ENCODE measurements around the gene ANXA8.
A peak's percentile ranks its signal among the peaks of the same experiment; 100 is the strongest.
"Not testable (repeated sequence)": the region's sequence is repeated elsewhere in the genome, so short reads cannot be mapped to it uniquely, and the experiment has no call there.

The ANXA8 gene

DNA sequence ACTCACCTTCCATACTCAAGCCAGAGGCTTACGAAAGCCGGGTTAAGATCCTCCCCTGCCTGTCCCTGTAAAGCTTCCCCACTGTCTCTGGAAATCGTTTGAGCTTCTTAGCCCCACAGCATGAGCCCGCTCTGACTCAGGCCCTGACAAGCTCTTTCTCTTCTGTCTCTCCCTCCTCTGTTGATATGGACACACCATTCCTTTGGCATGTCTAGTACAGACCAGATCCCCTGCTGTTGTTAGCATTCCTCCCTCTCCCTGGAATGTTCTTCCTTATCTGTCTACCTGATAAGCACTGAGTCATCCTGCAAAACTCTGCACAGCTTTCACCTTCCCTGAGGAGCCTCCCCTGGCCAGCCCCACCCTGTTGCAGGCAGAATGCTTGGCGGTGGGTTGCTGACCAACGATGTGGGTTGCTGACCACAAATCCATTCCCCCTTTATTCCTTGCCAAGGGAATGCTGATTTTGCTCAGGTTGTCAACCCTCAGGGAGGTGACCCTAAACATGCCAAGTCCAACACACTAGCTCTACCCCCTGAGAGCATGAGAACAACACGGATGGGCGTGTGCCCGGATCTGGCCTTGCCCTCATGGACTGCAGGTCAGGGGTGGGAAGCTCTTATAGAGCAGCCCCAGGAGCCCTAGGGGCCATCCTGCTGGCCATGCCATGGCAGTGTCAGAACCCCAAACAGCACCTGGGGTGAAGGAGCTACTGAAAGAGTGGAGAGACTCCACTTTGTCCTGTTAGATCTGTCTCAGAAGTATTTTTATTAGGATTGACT lies 21.1 kb downstream of the ANXA8 start:
- not testable (repeated sequence) for H3K36me3 ChIP-seq (ENCODE audit: control insufficient read depth, insufficient read depth, low read length, severe bottlenecking); DNase-seq (ENCODE audit: low read depth); H3K27me3 ChIP-seq (replicated peaks; ENCODE audit: control insufficient read depth, insufficient read depth, low read length); H3K9ac ChIP-seq (ENCODE audit: low read length); H3K9me3 ChIP-seq (ENCODE audit: control insufficient read depth, low read length); H3K4me3 ChIP-seq (ENCODE audit: low read length)
- peaks cover 11% of the 10 kb centered on the region for H3K4me1 ChIP-seq (ENCODE audit: control insufficient read depth, insufficient read depth, low read length)

DNA sequence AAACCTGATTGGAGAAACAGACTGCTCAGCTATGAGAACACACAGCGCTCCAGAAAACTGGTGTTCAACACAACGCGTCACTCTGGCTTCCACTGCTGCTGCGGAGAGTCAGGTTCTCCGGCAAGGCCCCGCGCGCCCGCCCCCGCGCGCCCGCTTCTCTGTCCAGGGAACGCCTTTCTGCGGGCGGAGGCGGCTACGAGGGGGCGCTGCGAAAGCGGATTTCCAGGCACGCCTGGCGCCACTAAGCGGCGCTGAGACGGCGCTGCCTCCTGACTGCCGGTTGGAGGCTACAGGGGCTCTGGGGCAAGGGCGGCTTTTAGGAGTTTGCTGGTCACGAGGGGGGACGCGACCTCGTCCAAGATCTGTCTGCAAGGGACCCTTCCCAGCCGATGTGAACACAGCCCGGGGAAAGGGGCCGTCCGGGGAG lies 22.6 kb downstream of the ANXA8 start:
- H3K36me3 ChIP-seq (ENCODE audit: control insufficient read depth, insufficient read depth, low read length, severe bottlenecking); H3K27me3 ChIP-seq (replicated peaks; ENCODE audit: control insufficient read depth, insufficient read depth, low read length); H3K9me3 ChIP-seq (ENCODE audit: control insufficient read depth, low read length); H3K4me3 ChIP-seq (ENCODE audit: low read length): not testable (repeated sequence)
- Histone ChIP-seq H3K9ac (ENCODE audit: low read length) (peak overlapping the region; percentile 54), H3K4me1 (ENCODE audit: control insufficient read depth, insufficient read depth, low read length) (peaks cover 11% of the 10 kb centered on the region)
- peak; percentile 80 for DNase-seq (ENCODE audit: low read depth)

GRCh38 chr10:47458466-47459154 lies 25.3 kb downstream of the ANXA8 start:
- Histone ChIP-seq H3K9me3 (ENCODE audit: control insufficient read depth, low read length) (no peaks in the 10 kb centered on the region), H3K27me3 (replicated peaks; ENCODE audit: control insufficient read depth, insufficient read depth, low read length) (peaks cover 6% of the 10 kb centered on the region), H3K9ac (ENCODE audit: low read length) (no peak overlapping the region), H3K4me1 (ENCODE audit: control insufficient read depth, insufficient read depth, low read length) (peaks cover 8% of the 10 kb centered on the region), H3K4me3 (ENCODE audit: low read length) (no peak overlapping the region), H3K36me3 (ENCODE audit: control insufficient read depth, insufficient read depth, low read length, severe bottlenecking) (no peaks in the 10 kb centered on the region)
- DNase-seq (ENCODE audit: low read depth) = peak; percentile 39

DNA sequence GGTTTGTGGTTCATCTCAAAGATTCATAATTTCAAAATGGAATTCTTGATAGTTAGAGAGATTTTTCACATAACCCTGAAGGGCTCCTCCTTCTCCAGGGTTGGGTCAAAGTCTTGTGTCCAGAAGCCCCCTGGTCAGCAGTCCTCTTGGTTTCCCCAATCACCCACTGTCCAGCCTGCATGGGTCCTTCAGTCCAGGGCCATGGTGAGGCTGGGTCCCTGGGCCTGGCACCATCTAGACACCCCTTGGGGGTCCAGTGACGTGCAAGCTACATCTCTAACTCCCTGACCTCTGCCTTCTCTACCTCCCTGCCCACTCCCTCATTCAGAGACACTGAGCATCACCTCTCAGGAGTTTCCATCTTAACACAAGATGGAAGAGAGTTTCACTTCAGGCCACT lies 26.1 kb downstream of the ANXA8 start:
- H3K27me3 ChIP-seq (replicated peaks; ENCODE audit: control insufficient read depth, insufficient read depth, low read length) = peaks cover 6% of the 10 kb centered on the region
- H3K9me3 ChIP-seq (ENCODE audit: control insufficient read depth, low read length) = no peaks in the 10 kb centered on the region
- no peak for DNase-seq (ENCODE audit: low read depth)

GRCh38 chr10:47457528-47457820 lies 26.4 kb downstream of the ANXA8 start:
- H3K9ac ChIP-seq (ENCODE audit: low read length) = no peak overlapping the region

More for the DNA sequence above, 26.1 kb downstream of the ANXA8 start:
- H3K9ac ChIP-seq (ENCODE audit: low read length) = no peak overlapping the region
- H3K36me3 ChIP-seq (ENCODE audit: control insufficient read depth, insufficient read depth, low read length, severe bottlenecking) = no peaks in the 10 kb centered on the region
- peaks cover 8% of the 10 kb centered on the region for H3K4me1 ChIP-seq (ENCODE audit: control insufficient read depth, insufficient read depth, low read length)
- H3K4me3 ChIP-seq (ENCODE audit: low read length) = no peak overlapping the region

GRCh38 chr10:47456794-47457527 lies 27.0 kb downstream of the ANXA8 start:
- Histone ChIP-seq H3K4me1 (ENCODE audit: control insufficient read depth, insufficient read depth, low read length) (peaks cover 8% of the 10 kb centered on the region), H3K9ac (ENCODE audit: low read length) (no peak overlapping the region), H3K27me3 (replicated peaks; ENCODE audit: control insufficient read depth, insufficient read depth, low read length) (peaks cover 12% of the 10 kb centered on the region), H3K9me3 (ENCODE audit: control insufficient read depth, low read length) (no peaks in the 10 kb centered on the region), H3K4me3 (ENCODE audit: low read length) (no peak overlapping the region), H3K36me3 (ENCODE audit: control insufficient read depth, insufficient read depth, low read length, severe bottlenecking) (no peaks in the 10 kb centered on the region)
- no peak for DNase-seq (ENCODE audit: low read depth)

More at GRCh38 chr10:47457528-47457820, 26.4 kb downstream of the ANXA8 start:
- H3K36me3 ChIP-seq (ENCODE audit: control insufficient read depth, insufficient read depth, low read length, severe bottlenecking) = no peaks in the 10 kb centered on the region
- no peak for DNase-seq (ENCODE audit: low read depth)
- H3K4me1 ChIP-seq (ENCODE audit: control insufficient read depth, insufficient read depth, low read length) = peaks cover 8% of the 10 kb centered on the region
- no peaks in the 10 kb centered on the region for H3K9me3 ChIP-seq (ENCODE audit: control insufficient read depth, low read length)
- H3K4me3 ChIP-seq (ENCODE audit: low read length) = no peak overlapping the region
- peaks cover 9% of the 10 kb centered on the region for H3K27me3 ChIP-seq (replicated peaks; ENCODE audit: control insufficient read depth, insufficient read depth, low read length)

- no peak overlapping the region for H3K4me3 ChIP-seq (ENCODE audit: low read length)
- no peak overlapping the region for H3K9ac ChIP-seq (ENCODE audit: low read length)
- no peak for DNase-seq (ENCODE audit: low read depth)
- no peaks in the 10 kb centered on the region for H3K36me3 ChIP-seq (ENCODE audit: control insufficient read depth, insufficient read depth, low read length, severe bottlenecking)
- H3K4me1 ChIP-seq (ENCODE audit: control insufficient read depth, insufficient read depth, low read length) = peaks cover 8% of the 10 kb centered on the region
- H3K27me3 ChIP-seq (replicated peaks; ENCODE audit: control insufficient read depth, insufficient read depth, low read length) = peaks cover 12% of the 10 kb centered on the region
- no peaks in the 10 kb centered on the region for H3K9me3 ChIP-seq (ENCODE audit: control insufficient read depth, low read length)
Observed at GRCh38 chr10:47456079-47456785, 27.7 kb downstream of the ANXA8 start.

- H3K27me3 ChIP-seq (replicated peaks; ENCODE audit: control insufficient read depth, insufficient read depth, low read length) = peaks cover 15% of the 10 kb centered on the region
- not testable (repeated sequence) for DNase-seq (ENCODE audit: low read depth); H3K4me1 ChIP-seq (ENCODE audit: control insufficient read depth, insufficient read depth, low read length); H3K9me3 ChIP-seq (ENCODE audit: control insufficient read depth, low read length); H3K9ac ChIP-seq (ENCODE audit: low read length); H3K4me3 ChIP-seq (ENCODE audit: low read length); H3K36me3 ChIP-seq (ENCODE audit: control insufficient read depth, insufficient read depth, low read length, severe bottlenecking)
Observed at GRCh38 chr10:47455350-47456078, 28.4 kb downstream of the ANXA8 start.

GRCh38 chr10:47454780-47455058 lies 29.2 kb downstream of the ANXA8 start:
- Histone ChIP-seq H3K9ac (ENCODE audit: low read length) (no peak overlapping the region), H3K4me1 (ENCODE audit: control insufficient read depth, insufficient read depth, low read length) (peaks cover 8% of the 10 kb centered on the region), H3K36me3 (ENCODE audit: control insufficient read depth, insufficient read depth, low read length, severe bottlenecking) (no peaks in the 10 kb centered on the region), H3K4me3 (ENCODE audit: low read length) (no peak overlapping the region), H3K9me3 (ENCODE audit: control insufficient read depth, low read length) (no peaks in the 10 kb centered on the region), H3K27me3 (replicated peaks; ENCODE audit: control insufficient read depth, insufficient read depth, low read length) (peaks cover 15% of the 10 kb centered on the region)
- DNase-seq (ENCODE audit: low read depth) = no peak

GRCh38 chr10:47454008-47454779 lies 29.7 kb downstream of the ANXA8 start:
- H3K4me3 ChIP-seq (ENCODE audit: low read length) = no peak overlapping the region
- no peak for DNase-seq (ENCODE audit: low read depth)
- peaks cover 8% of the 10 kb centered on the region for H3K4me1 ChIP-seq (ENCODE audit: control insufficient read depth, insufficient read depth, low read length)

More at GRCh38 chr10:47454008-47454779, 29.7 kb downstream of the ANXA8 start:
- H3K36me3 ChIP-seq (ENCODE audit: control insufficient read depth, insufficient read depth, low read length, severe bottlenecking) = no peaks in the 10 kb centered on the region
- no peaks in the 10 kb centered on the region for H3K9me3 ChIP-seq (ENCODE audit: control insufficient read depth, low read length)
- no peak overlapping the region for H3K9ac ChIP-seq (ENCODE audit: low read length)
- H3K27me3 ChIP-seq (replicated peaks; ENCODE audit: control insufficient read depth, insufficient read depth, low read length) = peaks cover 15% of the 10 kb centered on the region
